ENCODE results near the gene KCNK3. TPM values are rescaled to one million over a fixed set of nuclear protein-coding genes. Genes with fewer than 3 reads are reported as not detected.

KCNK3 gene
- total RNA-seq, 1 donor from 2014 or later, result not detected

GRCh38 chr2:26675651-26676255 is 16.8 kb upstream of the KCNK3 start:
- H3K36me3 Mint-ChIP-seq (ENCODE audit: low read depth, unreplicated experiment), result no peaks in the 10 kb centered on the region
- no peaks in the 10 kb centered on the region for H3K4me1 Mint-ChIP-seq (ENCODE audit: unreplicated experiment)
- H3K27ac Mint-ChIP-seq (ENCODE audit: unreplicated experiment), result no peak overlapping the region
- no peaks in the 10 kb centered on the region for H3K9me3 Mint-ChIP-seq (ENCODE audit: unreplicated experiment)
- peaks cover 10% of the 10 kb centered on the region for H3K27me3 Mint-ChIP-seq (ENCODE audit: unreplicated experiment)
- H3K4me3 Mint-ChIP-seq (ENCODE audit: unreplicated experiment), result no peak overlapping the region
- TF ChIP-seq, protein P1, sequence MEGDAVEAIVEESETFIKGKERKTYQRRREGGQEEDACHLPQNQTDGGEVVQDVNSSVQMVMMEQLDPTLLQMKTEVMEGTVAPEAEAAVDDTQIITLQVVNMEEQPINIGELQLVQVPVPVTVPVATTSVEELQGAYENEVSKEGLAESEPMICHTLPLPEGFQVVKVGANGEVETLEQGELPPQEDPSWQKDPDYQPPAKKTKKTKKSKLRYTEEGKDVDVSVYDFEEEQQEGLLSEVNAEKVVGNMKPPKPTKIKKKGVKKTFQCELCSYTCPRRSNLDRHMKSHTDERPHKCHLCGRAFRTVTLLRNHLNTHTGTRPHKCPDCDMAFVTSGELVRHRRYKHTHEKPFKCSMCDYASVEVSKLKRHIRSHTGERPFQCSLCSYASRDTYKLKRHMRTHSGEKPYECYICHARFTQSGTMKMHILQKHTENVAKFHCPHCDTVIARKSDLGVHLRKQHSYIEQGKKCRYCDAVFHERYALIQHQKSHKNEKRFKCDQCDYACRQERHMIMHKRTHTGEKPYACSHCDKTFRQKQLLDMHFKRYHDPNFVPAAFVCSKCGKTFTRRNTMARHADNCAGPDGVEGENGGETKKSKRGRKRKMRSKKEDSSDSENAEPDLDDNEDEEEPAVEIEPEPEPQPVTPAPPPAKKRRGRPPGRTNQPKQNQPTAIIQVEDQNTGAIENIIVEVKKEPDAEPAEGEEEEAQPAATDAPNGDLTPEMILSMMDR (IDR thresholded peaks at IDR 0.05; ENCODE audit: unreplicated experiment), result no peak
- DNase-seq (ENCODE audit: low spot score), result no peak

GRCh38 chr2:26678035-26678434 is 14.5 kb upstream of the KCNK3 start:
- H3K27ac Mint-ChIP-seq (ENCODE audit: unreplicated experiment), result no peak overlapping the region
- no peak for DNase-seq (ENCODE audit: low spot score)
- no peaks in the 10 kb centered on the region for H3K4me1 Mint-ChIP-seq (ENCODE audit: unreplicated experiment)
- H3K27me3 Mint-ChIP-seq (ENCODE audit: unreplicated experiment), result peaks cover 10% of the 10 kb centered on the region
- TF ChIP-seq, protein P1 (IDR thresholded peaks at IDR 0.05; ENCODE audit: unreplicated experiment), result no peak
- H3K4me3 Mint-ChIP-seq (ENCODE audit: unreplicated experiment), result no peak overlapping the region
- H3K9me3 Mint-ChIP-seq (ENCODE audit: unreplicated experiment), result no peaks in the 10 kb centered on the region
- no peaks in the 10 kb centered on the region for H3K36me3 Mint-ChIP-seq (ENCODE audit: low read depth, unreplicated experiment)

DNA sequence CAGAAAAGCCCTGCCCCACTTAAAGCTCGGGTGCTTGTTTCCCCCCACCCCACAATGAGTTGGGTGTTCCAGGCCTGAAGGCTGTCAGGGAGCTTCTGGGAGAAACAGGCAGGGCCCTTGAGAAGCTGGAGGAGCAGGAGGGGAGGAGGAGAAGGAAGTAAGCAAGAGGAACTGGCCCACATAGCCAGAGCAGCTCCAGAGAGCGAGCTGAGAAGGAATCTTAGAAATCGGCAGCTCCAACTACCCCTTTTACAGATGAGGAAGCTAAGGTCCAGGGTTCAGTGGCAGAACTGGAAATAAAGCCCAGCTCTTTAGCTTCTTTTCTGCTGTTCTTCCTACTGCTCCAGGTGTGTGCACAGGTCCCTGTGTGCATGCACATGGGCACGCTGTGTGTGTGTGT is 12.7 kb upstream of the KCNK3 start:
- Mint-ChIP-seq H3K4me3 (ENCODE audit: unreplicated experiment) (no peak overlapping the region), H3K27me3 (ENCODE audit: unreplicated experiment) (peaks cover 9% of the 10 kb centered on the region), H3K27ac (ENCODE audit: unreplicated experiment) (no peak overlapping the region), H3K36me3 (ENCODE audit: low read depth, unreplicated experiment) (no peaks in the 10 kb centered on the region), H3K9me3 (ENCODE audit: unreplicated experiment) (no peaks in the 10 kb centered on the region), H3K4me1 (ENCODE audit: unreplicated experiment) (no peaks in the 10 kb centered on the region)
- DNase-seq (ENCODE audit: low spot score), result no peak
- TF ChIP-seq, protein P1 (IDR thresholded peaks at IDR 0.05; ENCODE audit: unreplicated experiment), result no peak

DNA sequence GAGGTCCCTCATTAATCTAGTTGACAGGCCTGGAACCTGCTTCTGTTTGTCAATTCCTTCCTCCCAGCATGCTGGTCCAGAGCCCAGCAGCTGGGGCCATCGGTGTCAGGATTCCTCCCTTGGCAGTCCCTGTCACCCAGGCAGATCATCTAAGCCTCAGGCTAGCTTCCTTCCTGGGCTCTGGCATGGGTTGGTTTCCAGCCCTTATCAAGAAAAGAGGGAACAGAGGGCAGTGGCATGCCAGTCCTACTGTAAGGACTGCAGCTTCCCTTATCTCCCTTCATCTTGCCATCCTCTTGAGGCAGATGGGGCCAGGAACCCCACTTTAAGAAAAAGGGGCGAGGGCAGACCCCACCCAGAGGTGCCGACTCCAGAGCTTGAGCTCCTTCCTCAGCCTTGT is 10.9 kb upstream of the KCNK3 start:
- Mint-ChIP-seq H3K9me3 (ENCODE audit: unreplicated experiment) (no peaks in the 10 kb centered on the region), H3K27ac (ENCODE audit: unreplicated experiment) (no peak overlapping the region), H3K27me3 (ENCODE audit: unreplicated experiment) (peaks cover 14% of the 10 kb centered on the region), H3K36me3 (ENCODE audit: low read depth, unreplicated experiment) (no peaks in the 10 kb centered on the region), H3K4me1 (ENCODE audit: unreplicated experiment) (peaks cover 11% of the 10 kb centered on the region), H3K4me3 (ENCODE audit: unreplicated experiment) (no peak overlapping the region)
- DNase-seq (ENCODE audit: low spot score), result no peak
- TF ChIP-seq, protein P1 (IDR thresholded peaks at IDR 0.05; ENCODE audit: unreplicated experiment), result no peak

DNA sequence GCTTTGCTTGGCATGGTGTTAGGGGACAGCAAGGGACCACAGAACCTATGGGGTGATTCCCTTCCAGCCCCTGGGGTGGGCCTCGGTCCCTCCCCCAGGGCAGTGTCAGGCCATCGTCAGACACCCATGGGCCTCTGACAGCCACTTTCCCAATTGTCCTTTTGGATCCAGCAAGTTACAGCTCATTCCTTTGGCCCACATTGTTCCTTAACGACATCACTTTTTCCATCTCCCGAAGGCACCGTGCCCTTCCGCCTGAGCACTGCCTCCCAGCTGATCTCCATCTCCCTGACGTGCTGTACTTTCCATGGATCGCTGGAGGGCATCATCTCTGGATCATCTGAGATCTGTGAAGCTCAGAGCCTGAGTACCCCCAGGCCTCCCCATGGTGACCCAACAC is 10.4 kb upstream of the KCNK3 start:
- TF ChIP-seq, protein P1 (IDR thresholded peaks at IDR 0.05; ENCODE audit: unreplicated experiment), result no peak
- no peak for DNase-seq (ENCODE audit: low spot score)
- Mint-ChIP-seq H3K36me3 (ENCODE audit: low read depth, unreplicated experiment) (no peaks in the 10 kb centered on the region), H3K27me3 (ENCODE audit: unreplicated experiment) (peaks cover 17% of the 10 kb centered on the region), H3K4me1 (ENCODE audit: unreplicated experiment) (peaks cover 16% of the 10 kb centered on the region), H3K9me3 (ENCODE audit: unreplicated experiment) (no peaks in the 10 kb centered on the region), H3K4me3 (ENCODE audit: unreplicated experiment) (no peak overlapping the region), H3K27ac (ENCODE audit: unreplicated experiment) (no peak overlapping the region)
